Left colon (tissue), 2 donors: Measurements from ENCODE around the gene LARGE2. TPM values are rescaled to one million over a fixed set of nuclear protein-coding genes. Genes with fewer than 3 reads are reported as not detected.

ENCODE experiments used
- ATAC-seq: fragments of 200-7000 bp; cut with Tn5 transposase; one replicate; pipeline ENCODE4 v1.9.1; 2020; ENCODE audit warnings: mild to moderate bottlenecking, moderate library complexity
- DNase-seq, 2 donors: peaks; one replicate each; pipeline ENCODE4 v3.0.0-alpha.2; 2020
- intact Hi-C, 2 donors: fragments of 100-400 bp; cut with DNase I in 1 of 2; cut with micrococcal nuclease in 1 of 2; formaldehyde crosslinking; loops; one replicate each; pipeline versions ENCODE4 v1.11.2 to v1.14.0; 2022; cut with DNase I, micrococcal nuclease
- total RNA-seq, 2 donors: library from RNA; stranded (reverse); fragmentation: NEBNext Ultra II Directional; extraction: Animal tissue kit (Norgen Biotek cat#: 25700); gene quantifications; one replicate each; pipeline ENCODE4 v1.2.1, GENCODE V29; 2021
- donor health status: DM: no; HTN: no; CAD: no.
- donor health status: DM: yes; HTN: yes; CAD: no.

The LARGE2 gene
- total RNA-seq, 2 donors from 2014 or later, result 1.1 to 4.2 TPM

DNA sequence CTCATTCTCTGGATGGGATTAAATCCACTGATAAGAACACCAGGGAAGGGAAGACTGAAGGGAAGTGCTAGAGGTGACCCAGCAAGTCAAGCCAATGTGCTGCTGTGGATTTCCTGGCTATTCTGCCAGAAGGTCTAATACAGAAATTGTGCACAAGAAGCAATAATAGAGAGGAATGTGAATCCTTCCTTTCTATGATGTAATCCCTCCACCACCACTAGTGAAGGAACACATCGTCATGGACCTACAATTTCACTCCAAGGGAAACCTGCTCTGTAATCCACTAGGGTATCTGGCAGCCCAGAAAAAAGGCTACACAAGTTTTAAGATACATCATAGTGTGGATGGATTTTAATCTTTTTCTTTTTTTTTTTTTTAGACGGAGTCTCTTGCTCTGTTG, 17.4 kb downstream of the LARGE2 start:
- intact Hi-C loops, result no loop called here
- ATAC-seq (no peak), DNase-seq (no peak)

DNA sequence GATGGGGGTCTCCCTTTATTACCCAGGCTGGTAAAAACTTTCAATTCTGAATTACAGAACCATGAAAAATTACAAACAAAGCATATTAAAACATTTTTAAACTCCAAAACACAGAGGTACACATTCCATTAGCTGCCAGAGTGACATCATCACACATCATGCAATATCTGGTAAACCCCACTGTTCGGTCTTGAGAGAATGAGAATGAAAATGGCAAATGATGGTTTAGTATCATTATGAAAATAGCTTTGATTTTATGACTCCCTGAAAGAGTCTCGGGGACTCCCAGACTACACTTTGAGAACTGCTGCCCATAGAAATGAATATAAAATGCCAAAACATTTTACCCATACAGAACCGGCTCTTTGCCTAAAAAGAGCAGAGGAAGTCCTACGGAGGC, 18.8 kb downstream of the LARGE2 start:
- intact Hi-C loops, result no loop called here
- no peak for ATAC-seq
- DNase-seq, result no peak

DNA sequence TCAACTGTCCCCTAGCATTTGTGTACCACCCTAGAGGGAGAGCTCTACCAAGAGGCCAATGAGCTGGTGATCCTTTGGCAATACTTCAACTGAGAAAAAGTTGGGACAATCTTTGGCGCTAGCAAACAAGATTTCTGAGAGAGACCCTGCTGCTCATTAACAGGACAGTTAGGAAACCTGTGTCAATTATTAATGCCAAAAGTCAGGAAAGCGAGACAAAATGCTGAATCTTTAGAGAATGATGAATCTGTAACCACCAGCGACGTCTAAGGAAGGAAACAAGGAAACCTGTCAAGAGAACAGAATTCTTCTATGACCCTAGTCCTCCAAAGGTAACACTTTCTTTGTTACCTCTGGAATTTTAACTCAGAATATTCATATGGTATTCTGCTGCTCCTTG, 19.9 kb downstream of the LARGE2 start:
- intact Hi-C loops, result no loop called here
- ATAC-seq, result no peak
- no peak for DNase-seq

DNA sequence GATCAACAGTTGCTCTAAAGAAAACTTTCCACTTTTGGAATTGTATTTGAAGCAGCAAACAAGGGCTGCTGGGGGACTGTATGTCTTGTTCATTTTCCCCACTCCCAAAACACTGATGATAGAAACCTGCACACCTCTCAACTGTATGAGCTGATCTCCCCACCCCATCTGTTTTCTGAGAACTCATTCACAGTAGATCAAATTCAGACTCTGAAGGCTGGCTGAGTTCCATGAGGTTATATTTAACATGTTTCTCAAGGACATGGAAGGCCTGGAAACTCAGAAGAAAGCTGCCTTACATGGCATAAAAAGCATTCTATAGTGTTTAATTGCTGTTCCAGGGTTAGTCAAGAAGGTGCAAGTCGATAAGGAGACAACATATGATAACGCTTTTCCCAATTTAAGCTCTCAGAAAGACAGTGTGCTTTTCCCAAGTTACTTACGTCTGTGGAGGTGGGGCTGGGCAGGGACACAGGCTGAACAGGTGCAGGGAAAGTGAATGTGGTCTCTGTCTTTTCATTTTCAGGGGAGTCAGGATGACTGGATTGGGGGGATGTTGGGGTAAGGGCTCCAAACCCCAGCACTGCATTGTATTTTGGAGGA, 23.0 kb downstream of the LARGE2 start:
- no peak for ATAC-seq

DNA sequence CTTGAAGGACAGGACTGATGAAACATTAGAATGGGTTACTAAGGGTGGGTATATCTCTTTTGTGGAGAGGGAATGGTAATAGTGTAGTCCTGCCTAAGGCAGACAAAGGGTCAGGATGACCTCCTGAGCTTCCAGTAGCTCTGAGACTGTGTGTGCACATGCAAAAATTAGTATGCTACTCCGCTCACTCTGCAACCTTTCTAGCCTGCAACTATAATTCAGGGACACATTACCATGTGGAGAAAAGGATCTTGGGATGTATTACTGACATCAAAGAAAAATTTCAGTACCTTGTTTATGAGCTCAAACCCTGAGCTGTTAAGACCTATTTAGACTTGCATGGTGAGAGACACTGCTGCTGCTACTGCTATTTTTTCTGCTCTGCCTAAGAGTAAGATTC, 25.4 kb downstream of the LARGE2 start:
- ATAC-seq (no peak), DNase-seq (no peak)
- intact Hi-C loops, result no loop called here

More for the DNA sequence above, 23.0 kb downstream of the LARGE2 start:
- intact Hi-C loops, result no loop called here
- DNase-seq, result no peak

DNA sequence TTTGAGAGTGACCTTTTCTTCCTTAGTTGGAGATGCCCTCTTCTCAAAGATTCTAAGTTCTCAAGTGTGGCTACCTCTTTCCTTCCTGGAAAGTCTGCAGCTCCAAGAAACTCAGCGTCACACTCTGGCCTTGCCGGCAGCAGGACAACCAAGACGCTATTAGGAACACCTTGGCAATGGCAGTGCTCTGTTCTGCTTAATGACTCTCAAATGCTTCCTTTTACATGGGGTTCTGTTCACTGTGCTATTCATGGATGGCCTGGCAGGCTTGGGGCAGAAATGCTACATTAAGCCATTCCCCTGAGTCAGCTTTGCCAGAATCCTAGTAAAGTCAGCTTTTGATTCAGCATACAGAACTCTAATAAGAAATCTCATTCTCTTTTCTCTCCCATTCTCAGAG, 25.9 kb downstream of the LARGE2 start:
- intact Hi-C loops, result no loop called here
- DNase-seq (no peak), ATAC-seq (no peak)

DNA sequence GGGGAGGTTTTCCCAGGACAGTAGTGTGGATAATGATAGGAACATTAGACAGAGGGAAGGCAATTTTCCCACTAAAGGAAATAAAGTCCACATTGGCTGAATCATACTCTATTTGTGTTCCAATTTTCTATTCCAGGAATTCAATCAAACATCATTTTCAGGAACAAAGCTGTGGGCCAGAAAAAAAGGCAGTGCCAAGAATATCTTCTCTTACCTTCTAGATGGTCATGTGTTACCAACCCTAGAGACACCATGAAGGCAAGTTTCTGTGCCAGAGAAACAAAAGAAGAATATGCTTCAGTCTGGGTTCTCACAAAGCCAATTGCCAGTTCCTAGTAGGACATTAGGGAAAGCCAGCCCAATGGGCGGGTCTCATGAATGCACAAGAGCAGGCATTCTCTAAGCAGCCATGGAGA, 27.5 kb downstream of the LARGE2 start:
- intact Hi-C loops, result no loop called here
- ATAC-seq, result no peak
- no peak for DNase-seq

DNA sequence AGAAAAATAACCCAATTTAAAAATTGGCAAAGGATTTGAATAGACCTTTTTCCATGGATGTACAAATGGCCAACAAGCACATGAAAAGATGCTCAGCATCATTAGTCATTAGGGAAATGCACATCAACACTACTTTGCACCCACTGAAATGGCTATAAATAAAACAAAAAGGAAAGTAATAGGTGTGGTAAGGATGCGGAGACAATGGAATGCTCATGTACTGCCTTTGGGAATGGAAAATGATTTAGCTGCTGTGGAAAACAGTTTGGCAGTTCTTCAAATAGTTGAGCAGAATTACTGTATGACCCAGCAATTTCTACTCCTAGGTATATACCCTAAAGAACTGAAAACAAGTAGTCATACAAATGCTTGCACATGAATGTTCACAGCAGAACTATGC, 37.4 kb downstream of the LARGE2 start:
- DNase-seq, result no peak
- intact Hi-C loops, result no loop called here
- no peak for ATAC-seq

DNA sequence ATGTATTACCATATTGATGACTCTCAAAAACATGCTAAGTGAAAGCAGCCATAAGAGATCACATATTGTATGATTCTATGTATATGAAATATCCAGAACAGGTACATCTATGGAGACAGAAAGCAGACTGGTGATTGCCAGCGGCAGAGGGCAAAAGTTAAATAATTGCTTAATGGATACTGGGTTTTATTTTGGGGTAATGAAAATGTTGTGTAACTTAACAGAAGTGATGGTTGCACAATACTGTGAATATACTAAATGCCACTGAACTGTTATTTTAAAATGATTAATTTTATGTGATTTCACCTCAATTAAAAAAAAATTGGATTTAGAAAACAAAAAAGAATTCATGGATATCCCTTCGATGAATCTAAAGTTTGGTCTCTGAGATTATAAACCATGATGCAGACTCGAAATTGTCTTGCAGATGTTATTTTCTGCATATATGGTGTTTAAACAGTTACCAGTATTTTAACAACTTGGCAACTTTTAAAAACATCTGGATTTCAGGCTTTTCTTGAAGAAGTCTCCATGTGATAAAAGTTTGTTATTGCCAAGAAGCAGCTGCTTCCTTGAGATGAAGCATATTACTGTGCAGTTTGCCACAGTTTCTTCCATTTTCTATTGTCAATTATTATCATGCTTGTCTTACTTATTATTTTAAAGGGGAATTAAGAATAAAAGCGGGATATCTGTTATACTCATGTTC, 38.1 kb downstream of the LARGE2 start:
- DNase-seq (no peak), ATAC-seq (no peak)
- intact Hi-C loops, result no loop called here

DNA sequence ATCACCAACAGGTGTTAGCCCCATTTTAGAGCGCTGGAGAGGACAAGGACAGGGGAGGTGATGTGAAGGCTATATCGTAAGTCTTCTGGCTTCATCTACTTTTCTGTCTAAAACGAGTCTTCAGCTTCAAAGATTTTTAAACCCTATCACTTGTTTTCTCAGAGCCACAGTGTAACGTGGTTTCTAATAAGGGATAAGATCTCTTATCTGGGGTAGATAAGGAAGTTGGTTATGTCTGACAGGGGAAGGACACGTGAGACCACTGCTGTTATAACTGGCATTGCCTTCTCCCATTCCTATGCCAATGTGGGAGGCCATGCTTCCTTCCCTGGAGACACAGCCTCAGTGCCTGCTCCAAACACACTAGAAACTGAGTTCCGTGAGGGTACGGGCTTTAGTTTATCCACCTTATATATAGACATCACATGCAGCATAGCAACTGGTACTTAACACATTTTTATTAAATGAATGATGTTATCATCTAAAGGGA, 39.3 kb downstream of the LARGE2 start:
- ATAC-seq, result no peak

DNA sequence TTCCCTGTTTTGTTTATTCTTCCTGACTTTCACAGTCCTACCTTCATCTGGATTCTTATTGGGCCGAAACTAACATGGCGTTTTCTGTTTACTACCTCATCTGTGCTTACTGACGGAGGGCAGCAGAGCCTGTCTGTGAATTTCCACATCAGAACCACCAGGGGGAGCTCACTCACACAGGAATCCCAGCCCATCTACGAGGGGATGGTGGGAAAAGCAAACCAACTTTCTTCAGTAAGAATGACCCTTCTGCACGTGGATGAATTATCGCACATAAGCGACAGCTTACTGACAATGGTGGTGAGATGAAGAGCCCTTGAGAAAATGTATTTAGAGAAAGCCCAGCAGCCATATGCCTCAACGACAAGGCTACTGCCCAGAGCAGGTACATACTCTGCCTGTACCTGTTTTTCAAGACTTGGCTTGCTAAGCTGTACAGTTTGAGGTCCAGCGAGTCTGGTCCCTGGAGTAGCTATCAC, 42.5 kb downstream of the LARGE2 start:
- DNase-seq (peak; percentile 42 to 45), ATAC-seq (peak; percentile 87)
- intact Hi-C loops, result loop anchor here in 1 of 2 donors (2.0 kb wide), 1 partner anchor 42 kb away; no protein-coding TSS in a partner anchor

More for the DNA sequence above, 39.3 kb downstream of the LARGE2 start:
- intact Hi-C loops, result no loop called here
- DNase-seq, result no peak

DNA sequence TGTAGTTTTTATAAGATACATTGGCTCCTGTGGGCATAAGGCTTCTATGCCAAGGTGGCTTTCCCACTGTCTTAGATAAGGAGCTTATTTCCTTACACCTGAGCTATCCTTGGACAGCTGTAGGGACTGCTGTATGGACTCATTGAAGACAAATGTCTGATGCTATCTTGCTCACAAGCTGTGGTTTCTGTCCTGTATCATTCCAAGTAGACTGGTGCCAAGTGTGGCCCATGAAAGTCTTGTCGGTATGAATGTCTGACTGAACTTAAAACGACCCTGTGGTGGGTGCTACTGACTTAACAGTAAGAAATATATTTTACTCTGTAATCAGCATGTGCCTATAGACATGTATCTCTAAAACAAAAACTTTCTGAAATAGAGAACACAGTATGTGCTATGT, 45.0 kb downstream of the LARGE2 start:
- DNase-seq, result no peak
- no peak for ATAC-seq
- intact Hi-C loops, result no loop called here

DNA sequence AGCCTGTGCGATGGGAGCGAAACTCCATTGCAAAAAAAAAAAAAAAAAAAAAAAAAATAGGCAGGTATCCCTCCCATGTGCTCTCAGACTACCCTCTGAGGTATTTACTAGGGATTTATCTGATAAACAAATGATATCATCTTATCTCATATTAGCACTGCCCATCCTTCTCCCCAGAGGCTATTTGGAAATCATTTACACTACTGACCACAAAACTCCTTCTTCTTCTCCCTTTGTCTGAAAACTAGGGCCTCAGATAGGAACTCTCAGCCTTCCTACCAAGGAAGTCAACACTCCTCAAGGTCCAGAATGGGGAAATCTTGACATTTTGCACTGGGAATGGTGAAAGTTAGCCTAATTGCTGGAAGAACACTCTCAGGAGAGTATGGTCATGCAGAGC, 46.4 kb downstream of the LARGE2 start:
- intact Hi-C loops, result no loop called here
- DNase-seq (no peak), ATAC-seq (no peak)

DNA sequence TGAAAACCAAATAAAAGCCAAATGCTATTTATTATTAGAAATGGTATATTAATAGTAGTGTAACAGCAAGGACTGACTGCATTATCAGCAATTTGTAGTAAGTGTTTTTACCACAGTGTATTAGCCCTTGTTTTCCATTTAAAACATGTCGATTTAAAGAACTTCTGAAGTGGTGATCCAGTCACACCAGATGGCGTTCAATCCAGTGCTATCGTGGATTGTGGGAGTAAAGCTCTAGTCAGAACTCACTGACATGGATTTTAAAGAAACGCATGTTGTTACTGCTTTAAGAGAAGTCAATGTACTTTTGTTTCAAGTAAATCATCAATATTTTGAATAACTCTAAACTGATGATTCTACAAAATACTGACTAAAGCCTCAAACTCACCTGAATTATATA, 51.1 kb downstream of the LARGE2 start:
- intact Hi-C loops, result no loop called here
- no peak for ATAC-seq

DNA sequence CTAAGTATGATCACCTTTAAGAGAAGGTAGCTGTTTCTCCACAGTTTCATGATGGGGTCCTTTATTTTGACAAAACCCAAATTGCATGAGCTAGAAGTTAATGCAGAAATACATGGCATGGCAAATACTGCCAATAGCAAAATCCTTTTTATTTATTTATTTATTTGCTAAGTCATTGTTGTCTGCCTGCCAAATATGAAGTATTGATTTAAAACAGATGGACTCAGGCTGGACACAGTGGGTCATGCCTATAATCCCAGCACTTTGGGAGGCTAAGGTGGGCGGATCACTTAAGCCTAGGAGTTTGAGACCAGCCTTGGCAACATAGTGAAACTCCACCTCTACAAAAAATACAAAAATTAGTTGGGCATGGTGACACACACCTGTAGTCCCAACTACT, 52.4 kb downstream of the LARGE2 start:
- DNase-seq, result no peak
- intact Hi-C loops, result no loop called here
- ATAC-seq, result no peak

More for the DNA sequence above, 51.1 kb downstream of the LARGE2 start:
- no peak for DNase-seq

Other genes with a start within 250 kb of the LARGE2 start
- gene SLC35C1, start 117.5 kb upstream of the LARGE2 start, total RNA-seq, result 10 to 100 TPM; 48.6 to 56.8 TPM
- gene CRY2, start 75.2 kb upstream of the LARGE2 start, total RNA-seq, result 10 to 100 TPM; 25.6 to 31.3 TPM
- gene MAPK8IP1, start 37.0 kb upstream of the LARGE2 start, total RNA-seq, result 1 to 10 TPM; 1.7 to 4.0 TPM
- 1 to 10 TPM in 1 of 2 donors, under 1 TPM in 1; 0.61 to 1.3 TPM for gene FREY1, start 15.4 kb upstream of the LARGE2 start, total RNA-seq
- 10 to 100 TPM; 39.6 to 42.9 TPM for gene PEX16, start 4.8 kb upstream of the LARGE2 start, total RNA-seq
- 10 to 100 TPM; 19.9 to 24.5 TPM for gene PHF21A, start 198.8 kb downstream of the LARGE2 start, total RNA-seq